ENCODE data around the gene LMF2. TPM values are rescaled to one million over a fixed set of nuclear protein-coding genes. Genes with fewer than 3 reads are reported as not detected.

The LMF2 gene
- total RNA-seq, 4 donors from 2014 or later, result 35.4 to 65.0 (median 46.2) TPM

GRCh38 chr22:50530877-50531545 lies 23.5 kb upstream of the LMF2 start:
- TF ChIP-seq CTCF (IDR thresholded peaks at IDR 0.05) (no peak), POLR2A (IDR thresholded peaks at IDR 0.05) (peak in 3 of 4 donors; percentile 51 to 94 (median 69))
- peaks cover 31 to 92% (median 42%) of the 10 kb centered on the region in 3 donors for H3K4me1 ChIP-seq
- peak; percentile 64 for DNase-seq
- H3K27ac ChIP-seq, result peak overlapping the region; percentile 96 to 100 (median 98)
- peak overlapping the region; percentile 54 to 87 (median 64) for H3K4me3 ChIP-seq
- H3K27me3 ChIP-seq, result peaks cover 0 to 43% (median 0%) of the 10 kb centered on the region in 4 donors
- H3K36me3 ChIP-seq, result no peaks in the 10 kb centered on the region
- H3K9me3 ChIP-seq, result no peaks in the 10 kb centered on the region
- intact Hi-C loops (cut with DNase I), result no loop called here
- WGBS, 2 donors, result 0% methylated on average over 3 of the region's 53 CpGs; no CpG with 5 or more reads in 1 of the 2 donors

DNA sequence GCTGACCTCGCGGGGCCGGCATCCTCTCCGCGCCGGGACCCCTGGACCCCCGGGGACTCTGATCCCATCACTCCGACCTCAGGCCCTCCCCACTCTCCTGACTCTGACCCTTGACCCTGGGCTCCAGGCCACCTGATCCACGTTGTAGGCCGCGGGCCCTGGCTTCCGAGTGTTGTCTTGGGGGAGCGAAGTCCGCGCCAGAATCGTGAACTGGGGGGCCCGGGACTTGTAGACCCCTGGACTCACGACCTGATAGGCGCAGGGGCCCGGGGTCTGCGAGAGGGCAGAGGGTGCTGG lies 23.0 kb upstream of the LMF2 start:
- Histone ChIP-seq H3K27me3 (peaks cover 0 to 43% (median 0%) of the 10 kb centered on the region in 4 donors), H3K27ac (peak overlapping the region; percentile 96 to 100 (median 98)), H3K4me1 (peaks cover 31 to 91% (median 42%) of the 10 kb centered on the region in 3 donors), H3K4me3 (peak overlapping the region; percentile 54 to 87 (median 64)), H3K9me3 (no peaks in the 10 kb centered on the region), H3K36me3 (no peaks in the 10 kb centered on the region)
- WGBS, 2 donors, result no CpG with 5 or more reads among the region's 21 CpGs
- no peak for DNase-seq
- intact Hi-C loops (cut with DNase I), result no loop called here
- TF ChIP-seq CTCF (IDR thresholded peaks at IDR 0.05), result no peak
- no peak for TF ChIP-seq POLR2A (IDR thresholded peaks at IDR 0.05)

GRCh38 chr22:50529897-50530579 lies 22.5 kb upstream of the LMF2 start, which contains the start of gene TYMP:
TYMP (minus strand) TSS chr22:50530012; CDS start chr22:50529709, 303 bp downstream.
- Histone ChIP-seq H3K36me3 (no peaks in the 10 kb centered on the region), H3K27me3 (peaks cover 0 to 41% (median 0%) of the 10 kb centered on the region in 4 donors), H3K4me1 (peaks cover 31 to 93% (median 44%) of the 10 kb centered on the region in 3 donors), H3K9me3 (no peaks in the 10 kb centered on the region), H3K4me3 (peak within 1 kb of the TSS; percentile 54 to 87 (median 64)), H3K27ac (peak within 1 kb of the TSS; percentile 96 to 100 (median 98))
- no peak for DNase-seq
- intact Hi-C loops (cut with DNase I), result loop anchor here (10.0 kb wide), 1 partner anchor 85 kb away; no protein-coding TSS in a partner anchor
- TF ChIP-seq CTCF (IDR thresholded peaks at IDR 0.05), result peak in 2 of 6 experiments; percentile 2 to 15
- TF ChIP-seq POLR2A (IDR thresholded peaks at IDR 0.05), result peak in 3 of 4 donors; percentile 7 to 93 (median 47)
- WGBS, 2 donors, result 10% methylated on average over 4 of the region's 92 CpGs; no CpG with 5 or more reads in 1 of the 2 donors

DNA sequence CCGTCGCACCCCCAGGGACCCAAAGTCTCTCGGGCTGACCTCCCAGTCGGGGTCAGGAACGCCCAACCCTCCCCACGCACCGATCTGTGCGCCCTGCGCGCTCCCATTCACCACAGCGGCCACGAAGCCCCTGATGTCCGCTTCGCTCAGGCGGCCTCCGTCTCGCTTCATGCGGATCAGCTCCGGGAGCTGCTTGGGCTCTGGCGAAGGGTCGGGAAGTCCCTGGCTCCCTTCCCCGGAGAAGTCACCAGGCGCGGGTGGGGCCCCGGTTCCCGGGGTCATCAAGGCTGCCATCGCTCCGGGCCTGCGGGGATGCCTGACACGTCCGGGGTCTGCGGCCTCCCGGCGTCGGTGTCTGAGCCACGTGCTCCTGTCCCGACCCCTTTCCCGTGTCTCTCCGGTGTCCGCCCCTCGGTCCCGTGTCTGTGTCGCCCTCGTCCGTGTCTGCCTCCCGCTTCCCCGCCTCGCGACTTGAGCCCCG lies 22.0 kb upstream of the LMF2 start:
- Histone ChIP-seq H3K4me1 (peaks cover 36 to 96% (median 49%) of the 10 kb centered on the region in 3 donors), H3K4me3 (peak overlapping the region; percentile 54 to 87 (median 64)), H3K27me3 (peaks cover 0 to 35% (median 0%) of the 10 kb centered on the region in 4 donors), H3K9me3 (no peaks in the 10 kb centered on the region), H3K27ac (peak overlapping the region; percentile 96 to 100 (median 98)), H3K36me3 (no peaks in the 10 kb centered on the region)
- 16% methylated on average over 5 of the region's 50 CpGs; no CpG with 5 or more reads in 1 of the 2 donors for WGBS, 2 donors
- intact Hi-C loops (cut with DNase I), result loop anchor here (10.0 kb wide), 1 partner anchor 85 kb away; no protein-coding TSS in a partner anchor
- TF ChIP-seq POLR2A (IDR thresholded peaks at IDR 0.05) (no peak), CTCF (IDR thresholded peaks at IDR 0.05) (no peak)
- no peak for DNase-seq

All from esophagus squamous epithelium (tissue), 5 donors.